ENCODE results near the gene SPSB2.

DNA sequence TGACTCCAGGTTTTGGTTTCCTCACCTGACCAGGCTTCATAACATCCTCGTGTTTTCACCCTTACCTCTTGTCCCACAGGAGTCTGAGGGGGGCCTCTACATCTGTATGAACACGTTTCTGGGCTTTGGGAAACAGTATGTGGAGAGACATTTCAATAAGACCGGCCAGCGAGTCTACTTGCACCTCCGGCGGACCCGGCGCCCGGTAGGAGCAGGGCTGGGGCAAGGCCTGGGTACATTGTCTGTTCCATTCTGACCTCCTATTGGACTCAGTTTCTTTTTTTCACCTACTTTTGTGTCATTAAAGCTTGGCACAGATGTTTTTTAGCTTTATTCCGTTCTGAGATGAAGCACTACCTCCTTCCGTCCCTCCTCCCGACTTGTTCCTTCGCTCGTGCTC is 17.8 kb downstream of the SPSB2 start:
- TF ChIP-seq, protein P1, sequence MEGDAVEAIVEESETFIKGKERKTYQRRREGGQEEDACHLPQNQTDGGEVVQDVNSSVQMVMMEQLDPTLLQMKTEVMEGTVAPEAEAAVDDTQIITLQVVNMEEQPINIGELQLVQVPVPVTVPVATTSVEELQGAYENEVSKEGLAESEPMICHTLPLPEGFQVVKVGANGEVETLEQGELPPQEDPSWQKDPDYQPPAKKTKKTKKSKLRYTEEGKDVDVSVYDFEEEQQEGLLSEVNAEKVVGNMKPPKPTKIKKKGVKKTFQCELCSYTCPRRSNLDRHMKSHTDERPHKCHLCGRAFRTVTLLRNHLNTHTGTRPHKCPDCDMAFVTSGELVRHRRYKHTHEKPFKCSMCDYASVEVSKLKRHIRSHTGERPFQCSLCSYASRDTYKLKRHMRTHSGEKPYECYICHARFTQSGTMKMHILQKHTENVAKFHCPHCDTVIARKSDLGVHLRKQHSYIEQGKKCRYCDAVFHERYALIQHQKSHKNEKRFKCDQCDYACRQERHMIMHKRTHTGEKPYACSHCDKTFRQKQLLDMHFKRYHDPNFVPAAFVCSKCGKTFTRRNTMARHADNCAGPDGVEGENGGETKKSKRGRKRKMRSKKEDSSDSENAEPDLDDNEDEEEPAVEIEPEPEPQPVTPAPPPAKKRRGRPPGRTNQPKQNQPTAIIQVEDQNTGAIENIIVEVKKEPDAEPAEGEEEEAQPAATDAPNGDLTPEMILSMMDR (IDR thresholded peaks at IDR 0.05): no peak
- no peak for TF ChIP-seq POLR2A (IDR thresholded peaks at IDR 0.05)
